PFSK-1 (cell line): ENCODE measurements around the gene BGN.

Experiments
- FOXP2 ChIP-seq: optimal IDR thresholded peaks from 2 replicates; pipeline ENCODE3; 2011; ENCODE audit warnings: borderline replicate concordance, control low read depth, inconsistent platforms; ENCODE audit not compliant: insufficient read depth; ENCODE audit errors: extremely low read length, extremely low read depth
- POLR2AphosphoS5 ChIP-seq: IDR thresholded peaks from 2 replicates; pipeline ENCODE4 v1.6.1; 2012; ENCODE audit warnings: low read depth, mild to moderate bottlenecking, control low read depth, low read length, moderate library complexity
- SIN3A ChIP-seq: IDR thresholded peaks from 2 replicates; pipeline ENCODE4 v1.6.1; 2012; ENCODE audit warnings: mild to moderate bottlenecking, low read length, moderate library complexity, borderline replicate concordance; ENCODE audit not compliant: insufficient read depth
- TAF1 ChIP-seq: IDR thresholded peaks from 2 replicates; pipeline ENCODE4 v1.6.1; 2012; ENCODE audit warnings: low read length, control low read depth, borderline replicate concordance; ENCODE audit not compliant: insufficient read depth

- TF ChIP-seq FOXP2: no peak
- no peak for TF ChIP-seq TAF1
- TF ChIP-seq POLR2AphosphoS5: no peak
- no peak for TF ChIP-seq SIN3A
Measured at GRCh38 chrX:153546386-153546785, 51.6 kb downstream of the BGN start.
